Measurements from ENCODE around the gene SPATA20. TPM values are rescaled to one million over a fixed set of nuclear protein-coding genes. Genes with fewer than 3 reads are reported as not detected.
A peak's percentile ranks its signal among the peaks of the same experiment; 100 is the strongest.

Gene SPATA20
- total RNA-seq, 2 experiments from 2014 or later, result 7.9 to 8.3 TPM

- H3K4me3 ChIP-seq (ENCODE audit: low read depth, low read length, poor library complexity, severe bottlenecking), result peak within 1 kb of the TSS; percentile 79
- no peaks in the 10 kb centered on the region for H3K79me2 ChIP-seq (ENCODE audit: insufficient read depth, low read depth, low read length)
- H3K27ac ChIP-seq (ENCODE audit: low read depth, low read length, poor library complexity, severe bottlenecking), result peak within 1 kb of the TSS; percentile 26
- BruUV-seq (replicated peaks), result no TSS peak
- no peaks in the 10 kb centered on the region for H3K36me3 ChIP-seq (ENCODE audit: insufficient read depth, low read length)
- no peak for TF ChIP-seq EZH2phosphoT487 (IDR thresholded peaks at IDR 0.05; ENCODE audit: borderline replicate concordance, low read depth, low read length)
- no peak; the same call in 1 of the 2 replicates for TF ChIP-seq CTCF (conservative IDR thresholded peaks at IDR 0.05; ENCODE audit: low read length)
- ChIA-PET CTCF (ENCODE audit: unreplicated experiment) (no interaction called here), POLR2A (no interaction called here)
- H3K4me2 ChIP-seq (ENCODE audit: low read length), result peak within 1 kb of the TSS; percentile 82
- no peaks in the 10 kb centered on the region for H3K9me3 ChIP-seq (ENCODE audit: low read length)
- H2AFZ ChIP-seq (ENCODE audit: low read length), result peak within 1 kb of the TSS; percentile 98
- intact Hi-C loops (cut with micrococcal nuclease; ENCODE audit: unreplicated experiment), result no loop called here
- H3K4me1 ChIP-seq (ENCODE audit: insufficient read depth, low read length, poor library complexity, severe bottlenecking), result peaks cover 15% of the 10 kb centered on the region
- no peaks in the 10 kb centered on the region for H3K9me2 ChIP-seq (ENCODE audit: insufficient read depth, low read length)
- H4K20me1 ChIP-seq (ENCODE audit: insufficient read depth, low read length), result no peaks in the 10 kb centered on the region
- DNase-seq (ENCODE audit: low spot score), result peak; percentile 82
Observed at GRCh38 chr17:50507871-50508572, 39.0 kb upstream of the SPATA20 start, which contains the start of gene MYCBPAP. Gene MYCBPAP (plus strand): TSS chr17:50508439. CDS start chr17:50508675, 236 bp downstream.

GRCh38 chr17:50508573-50509460 is 38.2 kb upstream of the SPATA20 start:
- no peaks in the 10 kb centered on the region for H3K9me2 ChIP-seq (ENCODE audit: insufficient read depth, low read length)
- peak overlapping the region; percentile 82 for H3K4me2 ChIP-seq (ENCODE audit: low read length)
- peaks cover 15% of the 10 kb centered on the region for H3K4me1 ChIP-seq (ENCODE audit: insufficient read depth, low read length, poor library complexity, severe bottlenecking)
- no peaks in the 10 kb centered on the region for H3K36me3 ChIP-seq (ENCODE audit: insufficient read depth, low read length)
- BruUV-seq (replicated peaks), result no TSS peak
- peak; percentile 51 for TF ChIP-seq CTCF (conservative IDR thresholded peaks at IDR 0.05; ENCODE audit: low read length)
- no peak for TF ChIP-seq EZH2phosphoT487 (IDR thresholded peaks at IDR 0.05; ENCODE audit: borderline replicate concordance, low read depth, low read length)
- POLR2A ChIA-PET, result no interaction called here
- CTCF ChIA-PET (ENCODE audit: unreplicated experiment), result no interaction called here
- no peaks in the 10 kb centered on the region for H3K79me2 ChIP-seq (ENCODE audit: insufficient read depth, low read depth, low read length)
- H3K27ac ChIP-seq (ENCODE audit: low read depth, low read length, poor library complexity, severe bottlenecking), result peak overlapping the region; percentile 26
- no peaks in the 10 kb centered on the region for H3K9me3 ChIP-seq (ENCODE audit: low read length)
- H2AFZ ChIP-seq (ENCODE audit: low read length), result peak overlapping the region; percentile 98
- no peak for DNase-seq (ENCODE audit: low spot score)
- intact Hi-C loops (cut with micrococcal nuclease; ENCODE audit: unreplicated experiment), result no loop called here
- H3K4me3 ChIP-seq (ENCODE audit: low read depth, low read length, poor library complexity, severe bottlenecking), result peak overlapping the region; percentile 79
- no peaks in the 10 kb centered on the region for H4K20me1 ChIP-seq (ENCODE audit: insufficient read depth, low read length)

All from OCI-LY7 (cell line).